NCI-H345 treated with DMSO at 0.1 percent for 48 hours (cell line): ENCODE data around the gene GTF2H2C.
"Not testable (repeated sequence)": the region's sequence is repeated elsewhere in the genome, so short reads cannot be mapped to it uniquely, and the experiment has no call there.

Experiments
- DNase-seq: peaks from one replicate; lab custom pipeline; 2025; ENCODE audit not compliant: unreplicated experiment; lab: John Stamatoyannopoulos, UW

Gene GTF2H2C

DNA sequence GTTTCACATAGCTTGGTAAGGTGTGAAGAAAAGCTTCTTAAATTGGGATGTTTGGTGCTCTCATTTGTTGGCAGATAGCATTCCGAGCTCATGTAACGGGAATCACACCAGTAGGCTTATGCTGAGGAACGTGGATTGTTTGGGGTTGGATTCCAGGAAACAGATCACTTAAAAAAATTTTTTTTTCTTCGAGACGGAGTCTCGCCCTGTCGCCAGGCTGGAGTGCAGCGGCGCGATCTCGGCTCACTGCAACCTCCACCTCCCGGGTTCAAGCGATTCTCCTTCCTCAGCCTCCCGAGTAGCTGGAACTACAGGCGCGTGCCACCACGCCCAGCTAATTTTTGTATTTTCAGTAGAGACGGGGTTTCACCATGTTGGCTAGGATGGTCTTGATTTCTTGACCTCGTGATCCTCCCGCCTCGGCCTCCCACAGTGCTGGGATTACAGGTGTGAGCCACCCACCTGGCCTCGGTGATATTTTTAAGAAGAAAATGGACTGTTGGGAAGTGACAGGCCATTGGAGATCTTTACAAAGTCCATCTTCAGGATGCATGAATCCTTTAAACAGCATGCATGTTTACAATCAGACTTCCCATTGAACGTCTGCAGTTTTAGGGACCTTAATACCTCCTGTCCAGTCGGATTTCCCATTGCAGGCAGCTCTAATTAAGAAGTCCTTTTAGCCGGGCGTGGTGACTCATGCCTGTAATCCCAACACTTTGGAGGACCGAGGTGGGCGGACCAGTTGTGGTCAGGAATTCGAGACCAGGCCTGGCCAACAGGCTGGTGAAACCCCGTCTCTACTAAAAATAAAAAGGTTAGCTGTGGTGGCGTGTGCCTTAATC, 818 bp downstream of the GTF2H2C start:
- DNase-seq: not testable (repeated sequence)

DNA sequence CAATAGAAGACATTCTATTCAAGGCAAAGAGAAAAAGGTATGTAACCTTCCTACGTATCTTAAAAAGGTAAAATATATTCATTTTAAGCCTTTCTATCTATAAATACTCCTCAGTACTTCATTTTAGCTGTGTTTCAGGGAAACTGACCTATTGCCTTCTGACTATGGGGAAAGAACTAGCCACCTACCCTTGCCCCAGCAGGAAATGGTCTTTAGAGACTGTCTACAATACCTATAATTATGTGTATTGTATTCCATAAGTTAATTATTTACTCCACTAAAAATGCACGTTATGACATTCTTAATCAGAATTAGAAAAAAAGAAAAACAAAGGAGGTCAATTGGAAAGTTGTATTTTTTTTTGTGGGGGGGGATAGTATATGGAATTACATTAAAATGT, 6.2 kb downstream of the GTF2H2C start:
- not testable (repeated sequence) for DNase-seq

DNA sequence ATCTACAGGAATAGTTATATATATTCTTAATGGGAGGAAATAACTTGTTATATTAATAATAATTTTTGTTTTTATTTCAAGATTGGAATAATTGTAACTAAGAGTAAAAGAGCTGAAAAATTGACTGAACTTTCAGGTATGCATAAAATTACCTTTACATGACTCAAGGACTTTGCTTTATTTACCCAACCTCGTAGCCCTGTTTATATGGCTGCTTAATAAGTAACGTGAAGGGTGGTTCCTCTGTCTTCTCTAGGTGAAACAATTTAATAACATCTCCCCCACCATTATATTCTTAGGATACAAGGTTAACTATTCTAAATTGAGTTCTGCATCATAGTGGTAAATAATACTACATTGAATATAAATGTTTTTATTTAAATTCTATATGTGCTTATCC, 8.1 kb downstream of the GTF2H2C start:
- not testable (repeated sequence) for DNase-seq

DNA sequence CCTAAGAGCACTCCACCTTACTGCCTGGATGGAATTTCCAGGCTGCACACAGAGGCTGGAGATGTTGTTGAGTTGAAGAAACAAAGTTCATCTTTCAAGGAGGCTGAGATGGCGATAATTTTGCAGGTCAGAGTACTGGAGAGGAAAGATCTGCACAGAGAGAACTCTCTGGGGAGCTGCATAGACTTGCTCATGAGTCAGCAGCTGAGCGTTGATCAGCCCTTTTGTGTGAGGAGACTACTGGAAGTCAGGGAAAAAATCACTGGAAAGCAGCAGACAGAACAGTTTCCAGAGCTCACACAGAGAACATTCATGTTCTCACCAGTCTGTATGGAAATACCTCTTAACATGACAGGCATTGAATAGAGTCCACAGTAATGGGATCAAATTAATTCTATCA, 23.4 kb downstream of the GTF2H2C start:
- not testable (repeated sequence) for DNase-seq

DNA sequence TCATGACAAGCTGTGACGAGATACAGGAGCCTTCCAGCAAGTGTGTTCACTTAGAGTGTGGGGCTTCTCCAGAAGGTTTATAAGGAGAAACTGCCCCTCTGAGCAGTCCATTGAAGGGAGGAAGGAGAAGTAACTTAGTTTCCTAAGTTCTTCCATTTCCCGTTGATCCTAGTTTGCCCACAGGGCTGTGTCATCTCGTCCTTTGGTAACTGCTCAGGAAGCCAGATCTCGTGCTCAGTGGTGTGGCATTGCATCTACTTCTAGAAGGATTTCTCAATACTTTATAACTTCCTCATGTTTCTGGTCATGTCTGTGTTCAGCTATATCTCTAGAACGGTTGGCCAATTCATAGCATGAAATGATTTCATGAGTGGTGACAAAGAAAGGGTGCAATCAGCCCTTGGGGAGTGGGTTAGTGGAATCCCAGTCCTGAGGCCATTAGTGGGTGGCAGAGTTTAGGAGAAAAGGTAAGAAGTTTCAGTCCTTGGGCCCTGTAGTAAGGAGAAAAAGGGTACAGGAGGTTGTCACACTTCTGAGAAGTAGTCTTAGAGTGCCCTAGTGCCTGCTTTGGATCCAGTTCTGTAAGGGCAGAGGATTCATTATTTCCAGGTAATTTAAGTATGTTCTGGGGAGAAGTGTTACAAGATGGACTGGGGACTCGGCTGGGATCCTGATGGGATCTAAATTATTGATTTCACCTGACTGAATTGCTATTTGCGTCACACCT, 36.3 kb downstream of the GTF2H2C start:
- DNase-seq: not testable (repeated sequence)

DNA sequence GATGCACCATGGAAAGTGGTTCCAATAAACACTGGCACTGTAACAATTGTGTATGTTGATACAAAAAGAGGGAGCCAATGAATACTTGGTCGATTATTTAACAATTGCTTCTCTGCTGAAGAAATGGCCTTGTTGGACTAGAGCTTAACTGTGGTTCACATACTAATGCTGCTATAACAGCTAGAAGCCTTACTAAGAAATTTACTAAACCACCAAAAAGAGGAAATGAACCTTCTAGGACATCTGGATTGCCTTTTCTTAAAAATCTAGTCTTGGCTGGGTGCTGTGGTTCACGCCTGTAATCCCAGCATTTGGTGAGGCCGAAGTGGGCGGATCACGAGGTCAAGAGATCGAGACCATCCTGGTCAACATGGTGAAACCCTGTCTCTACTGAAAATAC, 42.0 kb downstream of the GTF2H2C start:
- DNase-seq: not testable (repeated sequence)

DNA sequence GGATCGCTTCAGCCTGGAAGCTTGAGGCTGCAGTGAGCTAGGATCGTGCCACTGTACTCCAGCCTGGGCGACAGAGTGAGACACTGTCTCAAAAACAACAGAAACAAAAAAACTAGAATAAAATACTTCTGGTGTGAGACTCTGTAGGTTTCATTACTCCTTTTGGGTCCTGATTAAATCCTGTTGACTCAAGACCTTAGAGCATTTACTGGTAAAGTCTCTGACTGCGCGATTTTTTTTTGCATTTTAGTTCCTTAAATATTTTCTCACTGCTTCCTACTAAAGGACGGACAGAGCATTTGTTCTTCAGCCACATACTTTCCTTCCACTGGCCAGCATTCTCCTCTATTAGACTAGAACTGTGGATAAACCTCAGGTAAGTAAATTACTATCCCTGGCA, 46.8 kb downstream of the GTF2H2C start:
- DNase-seq: not testable (repeated sequence)

DNA sequence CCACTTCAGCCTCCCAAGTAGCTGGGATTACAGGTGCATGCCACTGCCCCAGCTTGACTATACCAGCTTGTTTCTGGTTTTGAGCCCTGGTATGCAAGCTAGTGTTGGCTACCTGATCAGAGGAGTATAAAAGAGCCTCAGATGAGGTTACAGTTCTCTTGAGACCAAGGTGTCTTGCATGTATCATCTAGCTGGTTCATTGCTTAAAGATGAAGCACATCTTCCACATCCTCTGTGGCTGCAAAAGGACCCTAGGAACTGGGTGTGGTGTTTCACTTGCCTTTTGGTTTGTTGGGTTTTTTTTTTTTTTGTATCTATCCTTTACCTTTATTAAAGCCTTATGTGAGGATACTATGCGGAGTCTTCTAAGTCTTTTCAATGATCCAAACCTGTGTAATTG, 47.8 kb downstream of the GTF2H2C start:
- not testable (repeated sequence) for DNase-seq

DNA sequence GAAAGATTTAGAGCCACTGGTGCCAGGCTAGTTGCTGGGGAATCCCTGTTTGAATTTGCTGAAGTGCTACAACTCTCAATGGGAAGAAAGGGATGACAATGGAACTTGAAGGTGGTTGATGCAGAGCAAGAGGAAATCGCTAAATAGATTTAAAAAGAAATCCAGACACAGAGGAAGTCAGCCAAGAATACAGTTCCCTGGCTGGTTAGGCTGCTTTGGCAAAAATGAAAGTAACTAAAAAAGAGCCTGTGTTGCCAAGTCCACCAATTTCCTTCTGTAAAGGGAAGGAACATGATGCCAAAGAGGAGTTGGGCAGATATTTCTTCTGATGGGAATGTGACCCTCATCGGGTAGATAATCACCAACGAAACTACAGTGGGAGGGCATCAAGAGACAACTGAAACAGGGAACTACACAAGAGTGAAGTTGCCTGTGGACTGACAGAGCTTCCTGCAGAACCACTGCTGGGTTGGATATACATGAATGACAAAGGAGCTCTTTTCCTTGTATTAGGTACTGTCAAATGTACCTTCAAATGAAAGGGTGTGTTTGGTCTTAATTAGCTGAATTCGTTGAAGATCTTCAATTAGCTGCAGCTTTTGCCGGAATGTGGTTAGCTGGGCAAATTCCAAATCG, 49.0 kb downstream of the GTF2H2C start:
- not testable (repeated sequence) for DNase-seq

DNA sequence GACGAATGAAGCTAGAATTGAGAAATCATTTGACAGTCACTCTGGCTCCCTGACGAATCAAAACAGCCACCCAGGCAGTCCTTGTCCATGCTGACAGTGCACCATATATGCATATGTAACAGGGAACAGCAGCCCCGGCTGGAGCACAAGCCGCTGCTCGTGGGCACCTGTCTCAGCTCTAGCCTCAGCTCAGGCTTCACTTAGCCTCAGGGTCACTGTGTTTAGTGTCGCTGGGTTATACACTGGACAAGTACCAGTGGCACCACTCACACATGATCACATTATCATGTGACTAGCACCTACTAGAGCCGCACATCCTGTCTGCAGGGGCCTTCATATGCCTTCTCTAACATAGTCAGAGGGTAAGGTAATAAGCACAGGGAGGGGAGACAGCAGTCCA, 54.9 kb downstream of the GTF2H2C start:
- DNase-seq: not testable (repeated sequence)

DNA sequence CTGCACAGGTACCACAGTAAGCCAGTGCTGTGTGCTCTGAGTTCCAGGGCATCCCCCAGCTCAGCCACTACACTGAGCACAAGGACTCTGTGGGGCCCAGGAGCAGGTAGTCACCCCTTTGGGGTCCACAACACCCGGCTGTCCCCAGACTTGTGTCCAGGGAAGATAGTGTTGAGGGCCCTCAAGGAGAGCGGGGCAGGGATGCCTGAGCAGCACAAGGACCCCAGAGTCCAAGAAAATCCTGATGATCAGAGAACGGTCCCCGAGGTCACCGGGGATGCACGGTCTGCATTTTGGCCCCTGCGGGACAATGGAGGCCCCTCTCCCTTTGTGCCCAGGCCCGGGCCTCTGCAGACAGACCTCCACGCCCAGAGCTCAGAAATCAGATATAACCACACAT, 71.9 kb downstream of the GTF2H2C start:
- DNase-seq: not testable (repeated sequence)
